Caco-2 (cell line): ENCODE data around the gene XIAP. TPM values are rescaled to one million over a fixed set of nuclear protein-coding genes. Genes with fewer than 3 reads are reported as not detected.
"Not testable (repeated sequence)": the region's sequence is repeated elsewhere in the genome, so short reads cannot be mapped to it uniquely, and the experiment has no call there.

Experiments
- BruUV-seq: library from RNA; stranded (reverse); fragments of 400-500 nt; replicated peaks from 2 replicates; lab custom pipeline; 2021; lab: Mats Ljungman, UMichigan
- CTCF ChIA-PET: fragments of 300-600 bp; sonication (Branson Sonifier 250); formaldehyde crosslinking; loops from one replicate; lab custom pipeline; 2022; ENCODE audit warnings: antibody characterized with exemption; lab: Charles Lee
- POLR2A ChIA-PET: fragments of 300-600 bp; sonication (Branson Sonifier 250); formaldehyde crosslinking; loops from one replicate; lab custom pipeline; 2022; ENCODE audit warnings: antibody characterized with exemption; lab: Charles Lee
- DNase-seq, 2 experiments: peaks; one replicate each; pipeline versions ENCODE4 v3.0.0 to v3.0.0-alpha.2; 2020 to 2022
- H3K27me3 ChIP-seq: replicated peaks from 2 replicates; pipeline ENCODE4 v1.6.0; 2011; ENCODE audit warnings: low read length; ENCODE audit not compliant: control insufficient read depth, insufficient read depth
- H3K36me3 ChIP-seq: 2 replicates; pipeline ENCODE4 v1.5.1; 2011; ENCODE audit warnings: low read length; ENCODE audit not compliant: control insufficient read depth, insufficient read depth
- H3K4me1 ChIP-seq: fragments of 250-450 bp; sonication (Bioruptor Pico); 2 replicates; pipeline ENCODE4 v1.5.1; 2020; ENCODE audit warnings: mild to moderate bottlenecking
- H3K4me3 ChIP-seq: 2 replicates; pipeline ENCODE4 v1.5.1; 2011; ENCODE audit warnings: low read depth, mild to moderate bottlenecking, control low read depth, low read length
- H3K9me3 ChIP-seq: fragments of 250-450 bp; sonication (Bioruptor Pico); 2 replicates; pipeline ENCODE4 v1.5.1; 2020; ENCODE audit warnings: mild to moderate bottlenecking, moderate library complexity
- H3K27ac Mint-ChIP-seq: one replicate; pipeline ENCODE4 v1.8.0; 2022; ENCODE audit warnings: mixed read lengths; ENCODE audit not compliant: unreplicated experiment
- H3K27me3 Mint-ChIP-seq: one replicate; pipeline ENCODE4 v1.8.0; 2022; ENCODE audit warnings: mixed read lengths; ENCODE audit not compliant: insufficient read depth, unreplicated experiment
- H3K36me3 Mint-ChIP-seq: one replicate; pipeline ENCODE4 v1.8.0; 2022; ENCODE audit warnings: mild to moderate bottlenecking, mixed read lengths; ENCODE audit not compliant: insufficient read depth, unreplicated experiment
- H3K4me1 Mint-ChIP-seq: one replicate; pipeline ENCODE4 v1.8.0; 2022; ENCODE audit warnings: low read depth, mixed read lengths; ENCODE audit not compliant: unreplicated experiment
- H3K4me3 Mint-ChIP-seq: one replicate; pipeline ENCODE4 v1.8.0; 2022; ENCODE audit warnings: mild to moderate bottlenecking, moderate library complexity, mixed read lengths; ENCODE audit not compliant: unreplicated experiment
- H3K9me3 Mint-ChIP-seq: one replicate; pipeline ENCODE4 v1.8.0; 2022; ENCODE audit warnings: mixed read lengths; ENCODE audit not compliant: unreplicated experiment
- CTCF ChIP-seq, 2 experiments: fragments of 200-600 bp in 1 of 2; IDR thresholded peaks; 1 replicate in 1 of 2; 2 replicates in 1 of 2; pipeline versions ENCODE4 v1.5.1 to v1.8.0; 2011 to 2022; ENCODE audit warnings: antibody characterized with exemption in 1 of 2, control low read depth in 1 of 2, inconsistent platforms in 1 of 2, low read depth in 1 of 2, low read length in 1 of 2, mild to moderate bottlenecking in 1 of 2, moderate library complexity in 1 of 2; ENCODE audit not compliant: insufficient read depth in 1 of 2, severe bottlenecking in 1 of 2, unreplicated experiment in 1 of 2
- intact Hi-C: fragments of 100-400 bp; cut with micrococcal nuclease; formaldehyde crosslinking; loops from one replicate; pipeline ENCODE4 v1.10.0; 2022; ENCODE audit not compliant: unreplicated experiment
- total RNA-seq: library from RNA; stranded (reverse); gene quantifications from 2 replicates; pipeline ENCODE4 v1.2.3, GENCODE V29; 2022

The XIAP gene
- total RNA-seq, 1 experiment from 2014 or later, result 25.9 TPM

GRCh38 chrX:123924186-123924585 lies 64.3 kb downstream of the XIAP start:
- CTCF ChIA-PET, result no interaction called here
- no peaks in the 10 kb centered on the region for H3K36me3 ChIP-seq
- Mint-ChIP-seq H3K4me1 (no peaks in the 10 kb centered on the region), H3K27me3 (no peaks in the 10 kb centered on the region), H3K27ac (no peak overlapping the region), H3K4me3 (no peak overlapping the region), H3K9me3 (no peaks in the 10 kb centered on the region), H3K36me3 (no peaks in the 10 kb centered on the region)
- H3K4me3 ChIP-seq, result no peak overlapping the region
- no peaks in the 10 kb centered on the region for H3K4me1 ChIP-seq
- no peak for DNase-seq
- TF ChIP-seq CTCF (IDR thresholded peaks at IDR 0.05; ENCODE audit: insufficient read depth in 1 of 2, low read depth in 1 of 2, low read length in 1 of 2, severe bottlenecking in 1 of 2, unreplicated experiment in 1 of 2), result no peak
- BruUV-seq, result no TSS peak
- POLR2A ChIA-PET, result no interaction called here
- no peaks in the 10 kb centered on the region for H3K27me3 ChIP-seq
- H3K9me3 ChIP-seq, result no peaks in the 10 kb centered on the region
- intact Hi-C loops, result no loop called here

GRCh38 chrX:123927845-123928244 lies 68.0 kb downstream of the XIAP start:
- Histone ChIP-seq H3K4me1 (no peaks in the 10 kb centered on the region), H3K9me3 (no peaks in the 10 kb centered on the region), H3K27me3 (no peaks in the 10 kb centered on the region), H3K36me3 (no peaks in the 10 kb centered on the region), H3K4me3 (no peak overlapping the region)
- POLR2A ChIA-PET, result no interaction called here
- Mint-ChIP-seq H3K27ac (no peak overlapping the region), H3K36me3 (no peaks in the 10 kb centered on the region), H3K4me3 (no peak overlapping the region), H3K27me3 (no peaks in the 10 kb centered on the region), H3K9me3 (no peaks in the 10 kb centered on the region), H3K4me1 (no peaks in the 10 kb centered on the region)
- CTCF ChIA-PET, result no interaction called here
- intact Hi-C loops, result no loop called here
- BruUV-seq, result no TSS peak
- TF ChIP-seq CTCF (IDR thresholded peaks at IDR 0.05; ENCODE audit: insufficient read depth in 1 of 2, low read depth in 1 of 2, low read length in 1 of 2, severe bottlenecking in 1 of 2, unreplicated experiment in 1 of 2), result no peak
- no peak for DNase-seq

GRCh38 chrX:123932055-123932454 lies 72.2 kb downstream of the XIAP start:
- H3K4me1 Mint-ChIP-seq, H3K36me3 ChIP-seq, H3K9me3 Mint-ChIP-seq, CTCF ChIA-PET, H3K27ac Mint-ChIP-seq, H3K36me3 Mint-ChIP-seq, H3K9me3 ChIP-seq, H3K27me3 Mint-ChIP-seq, H3K27me3 ChIP-seq, BruUV-seq, H3K4me3 ChIP-seq, intact Hi-C loops, H3K4me1 ChIP-seq, H3K4me3 Mint-ChIP-seq, POLR2A ChIA-PET, DNase-seq: not testable (repeated sequence)

- ChIA-PET POLR2A (no interaction called here), CTCF (no interaction called here)
- H3K27me3 Mint-ChIP-seq, result no peaks in the 10 kb centered on the region
- BruUV-seq, result no TSS peak
- H3K27ac Mint-ChIP-seq, result no peak overlapping the region
- no peaks in the 10 kb centered on the region for H3K36me3 ChIP-seq
- no peak overlapping the region for H3K4me3 ChIP-seq
- no peak overlapping the region for H3K4me3 Mint-ChIP-seq
- H3K4me1 ChIP-seq, result no peaks in the 10 kb centered on the region
- intact Hi-C loops, result no loop called here
- no peak for DNase-seq
- TF ChIP-seq CTCF (IDR thresholded peaks at IDR 0.05; ENCODE audit: insufficient read depth in 1 of 2, low read depth in 1 of 2, low read length in 1 of 2, severe bottlenecking in 1 of 2, unreplicated experiment in 1 of 2), result no peak
- no peaks in the 10 kb centered on the region for H3K27me3 ChIP-seq
- no peaks in the 10 kb centered on the region for H3K4me1 Mint-ChIP-seq
- no peaks in the 10 kb centered on the region for H3K9me3 ChIP-seq
- H3K9me3 Mint-ChIP-seq, result no peaks in the 10 kb centered on the region
- no peaks in the 10 kb centered on the region for H3K36me3 Mint-ChIP-seq
Observed at GRCh38 chrX:123943074-123943473, 83.2 kb downstream of the XIAP start.
